OCI-LY1 (cell line): ENCODE measurements around the gene JPH3.

Experiments
- EZH2 ChIP-seq: fragments of 200-600 bp; sonication (generic), shearing (Covaris generic); IDR thresholded peaks from 2 replicates; pipeline ENCODE4 v1.8.0; 2017; ENCODE audit warnings: borderline replicate concordance, mixed run types, mild to moderate bottlenecking, antibody characterized with exemption, low read length, moderate library complexity, mixed read lengths
- TF ChIP-seq, protein P1 (sequence below): fragments of 200-600 bp; sonication (generic), shearing (Covaris generic); IDR thresholded peaks from 2 replicates; pipeline ENCODE4 v1.5.1; 2017; ENCODE audit warnings: mild to moderate bottlenecking, antibody characterized with exemption, low read length, moderate library complexity, mixed read lengths

DNA sequence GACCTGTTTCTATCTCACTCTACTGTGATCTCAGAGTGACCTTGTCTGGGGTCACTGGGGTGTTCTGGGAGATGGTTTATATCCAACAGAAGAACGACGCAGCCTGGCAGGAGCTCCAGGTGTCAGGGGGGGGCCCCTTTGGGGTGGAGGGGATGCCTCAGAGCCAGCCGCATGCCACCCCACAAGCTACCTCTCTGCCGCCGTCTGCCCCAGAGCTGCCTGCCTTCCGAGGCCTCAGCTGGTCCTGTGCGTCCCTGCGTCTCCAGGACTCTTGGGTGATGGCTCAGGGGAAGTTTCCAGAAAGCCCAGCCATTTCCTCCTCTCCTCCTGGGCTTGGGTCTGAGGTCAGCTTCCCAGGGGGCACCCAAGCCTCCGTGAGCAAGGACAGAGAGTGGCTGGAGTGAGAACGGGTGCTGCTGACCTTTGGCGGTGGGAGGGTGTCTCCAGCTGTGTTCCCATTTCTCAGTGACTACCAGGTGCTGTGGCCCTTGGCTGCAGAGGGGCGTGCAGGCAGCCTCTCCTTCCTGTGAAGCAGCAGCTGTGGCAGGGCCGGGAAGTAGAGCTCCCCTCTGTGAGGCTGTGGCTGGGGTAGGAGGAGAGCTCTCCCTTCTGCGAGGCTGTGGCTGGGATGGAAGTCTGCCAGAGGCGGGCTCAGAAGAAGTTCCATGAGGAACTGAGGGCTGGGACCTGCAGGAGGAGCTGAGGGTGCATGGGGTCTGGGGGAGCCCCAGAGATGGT is 19.8 kb downstream of the JPH3 start:
- TF ChIP-seq, protein P1, sequence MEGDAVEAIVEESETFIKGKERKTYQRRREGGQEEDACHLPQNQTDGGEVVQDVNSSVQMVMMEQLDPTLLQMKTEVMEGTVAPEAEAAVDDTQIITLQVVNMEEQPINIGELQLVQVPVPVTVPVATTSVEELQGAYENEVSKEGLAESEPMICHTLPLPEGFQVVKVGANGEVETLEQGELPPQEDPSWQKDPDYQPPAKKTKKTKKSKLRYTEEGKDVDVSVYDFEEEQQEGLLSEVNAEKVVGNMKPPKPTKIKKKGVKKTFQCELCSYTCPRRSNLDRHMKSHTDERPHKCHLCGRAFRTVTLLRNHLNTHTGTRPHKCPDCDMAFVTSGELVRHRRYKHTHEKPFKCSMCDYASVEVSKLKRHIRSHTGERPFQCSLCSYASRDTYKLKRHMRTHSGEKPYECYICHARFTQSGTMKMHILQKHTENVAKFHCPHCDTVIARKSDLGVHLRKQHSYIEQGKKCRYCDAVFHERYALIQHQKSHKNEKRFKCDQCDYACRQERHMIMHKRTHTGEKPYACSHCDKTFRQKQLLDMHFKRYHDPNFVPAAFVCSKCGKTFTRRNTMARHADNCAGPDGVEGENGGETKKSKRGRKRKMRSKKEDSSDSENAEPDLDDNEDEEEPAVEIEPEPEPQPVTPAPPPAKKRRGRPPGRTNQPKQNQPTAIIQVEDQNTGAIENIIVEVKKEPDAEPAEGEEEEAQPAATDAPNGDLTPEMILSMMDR, result no peak
- no peak for TF ChIP-seq EZH2
